Stimulated activated CD8-positive, alpha-beta memory T cell treated with anti-CD3 and anti-CD28 coated beads, Interleukin-15, amount 100 ng/mL, for 24 hours (primary cell): ENCODE measurements around the gene LIMK2.
A peak's percentile ranks its signal among the peaks of the same experiment; 100 is the strongest.
"Not testable (repeated sequence)": the region's sequence is repeated elsewhere in the genome, so short reads cannot be mapped to it uniquely, and the experiment has no call there.

ENCODE experiments used
- DNase-seq: peaks from one replicate; pipeline ENCODE4 v3.0.0-alpha.2; 2020; ENCODE audit warnings: low read depth

LIMK2 gene

GRCh38 chr22:31211862-31212730 is at the start of gene LIMK2:
Gene LIMK2 (plus strand): TSS chr22:31212298. CDS start chr22:31212409, 111 bp downstream.
- DNase-seq, result peak; percentile 94

- no peak for DNase-seq
Observed at GRCh38 chr22:31170971-31171370, 41.1 kb upstream of the LIMK2 start.

- DNase-seq, result not testable (repeated sequence)
Observed at GRCh38 chr22:31171734-31172133, 40.4 kb upstream of the LIMK2 start.

- no peak for DNase-seq
Observed at GRCh38 chr22:31173386-31174145, 38.5 kb upstream of the LIMK2 start.

GRCh38 chr22:31176923-31177322 is 35.2 kb upstream of the LIMK2 start:
- DNase-seq, result no peak

- DNase-seq, result no peak
Observed at GRCh38 chr22:31177420-31178162, 34.5 kb upstream of the LIMK2 start.

GRCh38 chr22:31178859-31179258 is 33.2 kb upstream of the LIMK2 start:
- DNase-seq, result no peak

GRCh38 chr22:31179345-31179744 is 32.8 kb upstream of the LIMK2 start:
- no peak for DNase-seq

GRCh38 chr22:31184015-31184414 is 28.1 kb upstream of the LIMK2 start:
- DNase-seq, result no peak

- DNase-seq, result no peak
Observed at GRCh38 chr22:31185056-31185455, 27.0 kb upstream of the LIMK2 start.

GRCh38 chr22:31187627-31188026 is 24.5 kb upstream of the LIMK2 start:
- no peak for DNase-seq

- no peak for DNase-seq
Observed at GRCh38 chr22:31192513-31192912, 19.6 kb upstream of the LIMK2 start.

GRCh38 chr22:31193092-31193491 is 19.0 kb upstream of the LIMK2 start:
- no peak for DNase-seq

- not testable (repeated sequence) for DNase-seq
Observed at GRCh38 chr22:31194681-31195080, 17.4 kb upstream of the LIMK2 start.

- DNase-seq, result no peak
Observed at GRCh38 chr22:31199187-31199586, 12.9 kb upstream of the LIMK2 start.

GRCh38 chr22:31204352-31204984 is 7.6 kb upstream of the LIMK2 start:
- DNase-seq, result not testable (repeated sequence)

GRCh38 chr22:31205059-31205458 is 7.0 kb upstream of the LIMK2 start:
- DNase-seq, result not testable (repeated sequence)

- not testable (repeated sequence) for DNase-seq
Observed at GRCh38 chr22:31206460-31206859, 5.6 kb upstream of the LIMK2 start.

- no peak for DNase-seq
Observed at GRCh38 chr22:31206896-31207687, 5.0 kb upstream of the LIMK2 start.

- DNase-seq, result no peak
Observed at GRCh38 chr22:31210556-31211421, 1.3 kb upstream of the LIMK2 start.
